SU-DHL-6 (cell line): ENCODE data around the gene SLN.

Experiments used
- H2AFZ ChIP-seq: fragments of 200-600 bp; sonication (generic); 2 replicates; pipeline ENCODE4 v1.6.1; 2014; ENCODE audit warnings: low read depth, mild to moderate bottlenecking, moderate library complexity, mixed read lengths, antibody characterized with exemption, low read length; ENCODE audit not compliant: severe bottlenecking
- H3F3A ChIP-seq: fragments of 200-600 bp; shearing (Covaris generic); 2 replicates; pipeline ENCODE4 v1.6.0; 2016; ENCODE audit warnings: antibody characterized with exemption, mild to moderate bottlenecking; ENCODE audit not compliant: insufficient read depth
- H3K27ac ChIP-seq: fragments of 200-600 bp; sonication (generic); 2 replicates; pipeline ENCODE4 v1.5.1; 2016; ENCODE audit warnings: low read depth, mild to moderate bottlenecking, low read length, moderate library complexity, mixed read lengths
- H3K27me3 ChIP-seq: fragments of 200-600 bp; sonication (generic), shearing (Covaris generic); 2 replicates; pipeline ENCODE4 v1.6.0; 2014; ENCODE audit warnings: mild to moderate bottlenecking, low read length
- H3K36me3 ChIP-seq: fragments of 200-600 bp; sonication (generic); 2 replicates; pipeline ENCODE4 v1.6.1; 2014; ENCODE audit warnings: mild to moderate bottlenecking, low read length, mixed read lengths
- H3K4me2 ChIP-seq: fragments of 300-600, 200-600 bp; shearing (Covaris generic), sonication (generic); 2 replicates; pipeline ENCODE4 v1.6.0; 2014; ENCODE audit warnings: low read length, low read depth, mild to moderate bottlenecking; ENCODE audit not compliant: poor library complexity, severe bottlenecking
- H3K4me3 ChIP-seq: fragments of 200-600 bp; sonication (generic); 2 replicates; pipeline ENCODE4 v1.5.1; 2014; ENCODE audit warnings: antibody characterized with exemption, low read length, mild to moderate bottlenecking, mixed read lengths; ENCODE audit not compliant: insufficient read depth, poor library complexity, severe bottlenecking
- H3K79me2 ChIP-seq: fragments of 200-600 bp; sonication (generic); 2 replicates; pipeline ENCODE4 v1.6.1; 2014; ENCODE audit warnings: mild to moderate bottlenecking, low read length, moderate library complexity; ENCODE audit not compliant: insufficient read depth
- H3K9ac ChIP-seq: fragments of 200-600 bp; sonication (generic); 2 replicates; pipeline ENCODE4 v1.7.0; 2014; ENCODE audit warnings: mild to moderate bottlenecking, low read length
- H3K9me2 ChIP-seq: fragments of 200-600 bp; sonication (generic); replicated peaks from 2 replicates; pipeline ENCODE4 v1.6.1; 2014; ENCODE audit warnings: low read length; ENCODE audit not compliant: insufficient read depth
- H3K9me3 ChIP-seq: fragments of 200-600 bp; sonication (generic); 2 replicates; pipeline ENCODE4 v1.6.1; 2014; ENCODE audit warnings: low read length, mixed read lengths; ENCODE audit not compliant: insufficient read depth
- H4K20me1 ChIP-seq: fragments of 200-600 bp; sonication (generic); 2 replicates; pipeline ENCODE4 v1.6.1; 2014; ENCODE audit warnings: low read depth, mild to moderate bottlenecking, antibody characterized with exemption, low read length, moderate library complexity, mixed read lengths
- EZH2phosphoT487 ChIP-seq: fragments of 200-600 bp; sonication (generic), shearing (Covaris generic); conservative IDR thresholded peaks from 2 replicates; pipeline ENCODE4 v1.6.1; 2018; ENCODE audit warnings: mild to moderate bottlenecking, antibody characterized with exemption, low read length, moderate library complexity, mixed read lengths
- TF ChIP-seq, protein P1 (sequence below): fragments of 200-600 bp; sonication (generic); IDR thresholded peaks from one replicate; pipeline ENCODE4 v1.5.1; 2017; ENCODE audit warnings: antibody characterized with exemption, mild to moderate bottlenecking, low read length, moderate library complexity; ENCODE audit not compliant: insufficient read depth, poor library complexity, severe bottlenecking

Gene SLN

DNA sequence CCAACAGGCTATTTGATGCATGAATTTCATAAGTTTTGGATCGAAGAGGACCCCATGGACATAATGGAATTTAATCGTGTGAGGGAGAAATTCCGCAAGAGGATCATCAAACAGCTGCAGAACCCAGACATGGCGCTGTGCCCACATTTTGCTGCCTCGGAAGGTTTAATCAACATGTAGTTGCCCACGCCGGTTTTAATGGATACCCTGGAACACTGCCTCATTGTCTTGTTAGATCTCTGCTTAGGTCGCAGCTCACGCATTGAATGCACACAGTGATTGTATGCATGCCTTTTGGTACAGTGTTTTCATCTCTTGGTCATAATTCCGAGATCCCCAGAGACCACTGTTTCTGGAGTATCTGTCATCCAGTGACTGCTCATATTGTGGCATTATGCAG, 46.8 kb downstream of the SLN start:
- H3K4me2 ChIP-seq: no peak overlapping the region
- no peaks in the 10 kb centered on the region for H3K36me3 ChIP-seq
- H3K9ac ChIP-seq: no peak overlapping the region
- H3K4me3 ChIP-seq: no peak overlapping the region
- H3K9me2 ChIP-seq: no peaks in the 10 kb centered on the region
- TF ChIP-seq, protein P1, sequence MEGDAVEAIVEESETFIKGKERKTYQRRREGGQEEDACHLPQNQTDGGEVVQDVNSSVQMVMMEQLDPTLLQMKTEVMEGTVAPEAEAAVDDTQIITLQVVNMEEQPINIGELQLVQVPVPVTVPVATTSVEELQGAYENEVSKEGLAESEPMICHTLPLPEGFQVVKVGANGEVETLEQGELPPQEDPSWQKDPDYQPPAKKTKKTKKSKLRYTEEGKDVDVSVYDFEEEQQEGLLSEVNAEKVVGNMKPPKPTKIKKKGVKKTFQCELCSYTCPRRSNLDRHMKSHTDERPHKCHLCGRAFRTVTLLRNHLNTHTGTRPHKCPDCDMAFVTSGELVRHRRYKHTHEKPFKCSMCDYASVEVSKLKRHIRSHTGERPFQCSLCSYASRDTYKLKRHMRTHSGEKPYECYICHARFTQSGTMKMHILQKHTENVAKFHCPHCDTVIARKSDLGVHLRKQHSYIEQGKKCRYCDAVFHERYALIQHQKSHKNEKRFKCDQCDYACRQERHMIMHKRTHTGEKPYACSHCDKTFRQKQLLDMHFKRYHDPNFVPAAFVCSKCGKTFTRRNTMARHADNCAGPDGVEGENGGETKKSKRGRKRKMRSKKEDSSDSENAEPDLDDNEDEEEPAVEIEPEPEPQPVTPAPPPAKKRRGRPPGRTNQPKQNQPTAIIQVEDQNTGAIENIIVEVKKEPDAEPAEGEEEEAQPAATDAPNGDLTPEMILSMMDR: no peak
- no peak for TF ChIP-seq EZH2phosphoT487
- no peaks in the 10 kb centered on the region for H4K20me1 ChIP-seq
- no peak overlapping the region for H3K27ac ChIP-seq
- no peaks in the 10 kb centered on the region for H3K27me3 ChIP-seq
- H3K79me2 ChIP-seq: no peaks in the 10 kb centered on the region
- H3F3A ChIP-seq: no peaks in the 10 kb centered on the region
- no peaks in the 10 kb centered on the region for H3K9me3 ChIP-seq
- no peak overlapping the region for H2AFZ ChIP-seq

DNA sequence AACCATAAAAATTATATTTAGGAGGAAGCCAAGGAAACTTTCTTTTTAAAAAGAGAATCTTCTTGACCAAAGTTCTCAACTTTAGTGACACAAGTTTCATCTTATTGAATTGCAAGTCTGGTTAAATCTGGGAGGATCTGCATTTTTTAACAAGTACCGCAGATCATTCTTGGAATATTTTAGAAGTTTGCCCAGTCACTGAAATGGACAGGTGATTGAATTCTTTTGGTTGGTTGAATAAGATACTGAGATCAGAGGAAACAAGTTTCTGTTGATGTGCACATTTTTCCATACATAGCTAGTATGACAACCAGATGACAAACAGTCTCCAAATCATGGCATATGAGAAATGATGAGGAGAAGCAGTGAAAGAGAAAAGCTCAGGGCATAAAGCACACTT, 50.2 kb downstream of the SLN start:
- Histone ChIP-seq H3K9ac (no peak overlapping the region), H3K79me2 (no peaks in the 10 kb centered on the region), H2AFZ (no peak overlapping the region), H3K4me2 (no peak overlapping the region), H3K27me3 (no peaks in the 10 kb centered on the region), H4K20me1 (no peaks in the 10 kb centered on the region), H3K9me2 (no peaks in the 10 kb centered on the region), H3K36me3 (no peaks in the 10 kb centered on the region), H3K9me3 (no peaks in the 10 kb centered on the region), H3K27ac (no peak overlapping the region), H3F3A (no peaks in the 10 kb centered on the region), H3K4me3 (no peak overlapping the region)
- no peak for TF ChIP-seq EZH2phosphoT487
- TF ChIP-seq, protein P1: no peak

DNA sequence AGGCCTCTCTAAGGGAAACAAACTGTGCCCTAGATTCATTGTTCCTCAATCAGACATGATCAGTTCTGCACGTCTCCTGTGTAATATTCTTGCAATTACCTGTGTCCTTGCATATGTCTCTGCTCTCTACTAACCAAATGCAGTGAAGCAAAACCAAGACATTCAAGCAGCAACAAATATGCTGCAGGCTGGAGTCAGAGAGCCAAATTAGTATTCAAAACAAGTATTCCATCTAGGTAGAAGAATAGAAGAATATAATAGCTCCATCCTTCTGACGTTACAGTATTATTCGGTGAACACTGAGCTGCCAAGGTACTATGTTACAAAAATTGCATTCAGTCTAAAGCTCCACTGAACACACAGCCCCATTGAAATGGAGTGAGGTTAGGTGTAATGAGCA, 51.8 kb downstream of the SLN start:
- Histone ChIP-seq H3K9me2 (no peaks in the 10 kb centered on the region), H3K9me3 (no peaks in the 10 kb centered on the region), H3K4me3 (no peak overlapping the region), H4K20me1 (no peaks in the 10 kb centered on the region), H3K4me2 (no peak overlapping the region), H3K27me3 (no peaks in the 10 kb centered on the region), H3K27ac (no peak overlapping the region), H3F3A (no peaks in the 10 kb centered on the region), H3K9ac (no peak overlapping the region), H3K36me3 (no peaks in the 10 kb centered on the region), H2AFZ (no peak overlapping the region), H3K79me2 (no peaks in the 10 kb centered on the region)
- TF ChIP-seq, protein P1: no peak
- TF ChIP-seq EZH2phosphoT487: no peak

GRCh38 chr11:107659310-107659709, 52.5 kb downstream of the SLN start:
- no peaks in the 10 kb centered on the region for H4K20me1 ChIP-seq
- no peaks in the 10 kb centered on the region for H3K79me2 ChIP-seq

More at GRCh38 chr11:107659310-107659709, 52.5 kb downstream of the SLN start:
- Histone ChIP-seq H3K4me3 (no peak overlapping the region), H3K9ac (no peak overlapping the region), H3K36me3 (no peaks in the 10 kb centered on the region), H3K9me3 (no peaks in the 10 kb centered on the region), H3K9me2 (no peaks in the 10 kb centered on the region), H3K4me2 (no peak overlapping the region), H3F3A (no peaks in the 10 kb centered on the region), H3K27ac (no peak overlapping the region), H2AFZ (no peak overlapping the region), H3K27me3 (no peaks in the 10 kb centered on the region)
- TF ChIP-seq EZH2phosphoT487: no peak
- TF ChIP-seq, protein P1: no peak
